ENCODE measurements around the gene CEP350.

The CEP350 gene

GRCh38 chr1:179937668-179938254 is 16.8 kb upstream of the CEP350 start:
- Histone ChIP-seq H2AFZ (ENCODE audit: low read depth) (no peak overlapping the region), H4K20me1 (ENCODE audit: insufficient read depth) (no peaks in the 10 kb centered on the region), H3K4me2 (no peak overlapping the region), H3K27me3 (ENCODE audit: insufficient read depth, low read depth) (no peaks in the 10 kb centered on the region), H3K4me3 (IDR thresholded peaks at IDR 0.05; ENCODE audit: insufficient read depth, low read depth, low read length) (no peak overlapping the region), H3K4me1 (ENCODE audit: low read depth, poor library complexity, severe bottlenecking) (no peaks in the 10 kb centered on the region), H3K36me3 (ENCODE audit: insufficient read depth) (no peaks in the 10 kb centered on the region), H3K27ac (no peak overlapping the region), H3K9ac (no peak overlapping the region), H3K79me2 (ENCODE audit: insufficient read depth, low read depth) (no peaks in the 10 kb centered on the region)
- TF ChIP-seq, protein P1, sequence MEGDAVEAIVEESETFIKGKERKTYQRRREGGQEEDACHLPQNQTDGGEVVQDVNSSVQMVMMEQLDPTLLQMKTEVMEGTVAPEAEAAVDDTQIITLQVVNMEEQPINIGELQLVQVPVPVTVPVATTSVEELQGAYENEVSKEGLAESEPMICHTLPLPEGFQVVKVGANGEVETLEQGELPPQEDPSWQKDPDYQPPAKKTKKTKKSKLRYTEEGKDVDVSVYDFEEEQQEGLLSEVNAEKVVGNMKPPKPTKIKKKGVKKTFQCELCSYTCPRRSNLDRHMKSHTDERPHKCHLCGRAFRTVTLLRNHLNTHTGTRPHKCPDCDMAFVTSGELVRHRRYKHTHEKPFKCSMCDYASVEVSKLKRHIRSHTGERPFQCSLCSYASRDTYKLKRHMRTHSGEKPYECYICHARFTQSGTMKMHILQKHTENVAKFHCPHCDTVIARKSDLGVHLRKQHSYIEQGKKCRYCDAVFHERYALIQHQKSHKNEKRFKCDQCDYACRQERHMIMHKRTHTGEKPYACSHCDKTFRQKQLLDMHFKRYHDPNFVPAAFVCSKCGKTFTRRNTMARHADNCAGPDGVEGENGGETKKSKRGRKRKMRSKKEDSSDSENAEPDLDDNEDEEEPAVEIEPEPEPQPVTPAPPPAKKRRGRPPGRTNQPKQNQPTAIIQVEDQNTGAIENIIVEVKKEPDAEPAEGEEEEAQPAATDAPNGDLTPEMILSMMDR (conservative IDR thresholded peaks at IDR 0.05; ENCODE audit: low read depth, low read length): no peak

- Histone ChIP-seq H3K27ac (no peak overlapping the region), H3K4me2 (no peak overlapping the region)
Observed at GRCh38 chr1:179938752-179939151, 15.9 kb upstream of the CEP350 start.

DNA sequence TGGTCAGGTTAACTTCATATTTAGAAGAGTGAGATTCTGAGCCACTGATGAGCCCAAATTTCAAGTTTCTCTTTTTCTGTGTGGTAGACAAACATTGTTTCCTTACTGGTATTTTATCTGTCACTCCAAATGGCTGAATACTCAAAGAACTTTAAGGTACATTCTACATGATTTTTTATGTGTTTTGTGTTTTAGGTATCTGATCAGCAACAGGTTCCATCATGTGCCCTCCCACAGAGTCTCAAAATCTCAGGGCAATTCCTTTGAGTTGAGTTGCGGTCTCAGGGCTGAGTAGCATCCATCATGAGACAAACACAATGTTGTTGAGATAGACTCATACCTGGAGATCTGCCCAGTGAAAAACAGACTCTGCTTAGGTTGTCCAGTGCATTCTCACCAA is 14.7 kb upstream of the CEP350 start:
- Histone ChIP-seq H4K20me1 (ENCODE audit: insufficient read depth) (no peaks in the 10 kb centered on the region), H3K27ac (no peak overlapping the region), H3K27me3 (ENCODE audit: insufficient read depth, low read depth) (no peaks in the 10 kb centered on the region), H3K36me3 (ENCODE audit: insufficient read depth) (no peaks in the 10 kb centered on the region), H3K4me2 (no peak overlapping the region), H3K4me3 (IDR thresholded peaks at IDR 0.05; ENCODE audit: insufficient read depth, low read depth, low read length) (no peak overlapping the region), H3K9ac (no peak overlapping the region), H2AFZ (ENCODE audit: low read depth) (no peak overlapping the region), H3K4me1 (ENCODE audit: low read depth, poor library complexity, severe bottlenecking) (no peaks in the 10 kb centered on the region), H3K79me2 (ENCODE audit: insufficient read depth, low read depth) (no peaks in the 10 kb centered on the region)
- TF ChIP-seq, protein P1 (conservative IDR thresholded peaks at IDR 0.05; ENCODE audit: low read depth, low read length): no peak

More at GRCh38 chr1:179938752-179939151, 15.9 kb upstream of the CEP350 start:
- Histone ChIP-seq H3K9ac (no peak overlapping the region), H3K79me2 (ENCODE audit: insufficient read depth, low read depth) (no peaks in the 10 kb centered on the region), H3K27me3 (ENCODE audit: insufficient read depth, low read depth) (no peaks in the 10 kb centered on the region), H3K36me3 (ENCODE audit: insufficient read depth) (no peaks in the 10 kb centered on the region), H4K20me1 (ENCODE audit: insufficient read depth) (no peaks in the 10 kb centered on the region), H2AFZ (ENCODE audit: low read depth) (no peak overlapping the region), H3K4me1 (ENCODE audit: low read depth, poor library complexity, severe bottlenecking) (no peaks in the 10 kb centered on the region), H3K4me3 (IDR thresholded peaks at IDR 0.05; ENCODE audit: insufficient read depth, low read depth, low read length) (no peak overlapping the region)
- TF ChIP-seq, protein P1 (conservative IDR thresholded peaks at IDR 0.05; ENCODE audit: low read depth, low read length): no peak

- H3K27ac ChIP-seq: no peak overlapping the region
- no peaks in the 10 kb centered on the region for H3K79me2 ChIP-seq (ENCODE audit: insufficient read depth, low read depth)
- H2AFZ ChIP-seq (ENCODE audit: low read depth): no peak overlapping the region
- H3K9ac ChIP-seq: no peak overlapping the region
- H3K4me2 ChIP-seq: no peak overlapping the region
- no peaks in the 10 kb centered on the region for H3K27me3 ChIP-seq (ENCODE audit: insufficient read depth, low read depth)
- no peaks in the 10 kb centered on the region for H3K36me3 ChIP-seq (ENCODE audit: insufficient read depth)
- H3K4me1 ChIP-seq (ENCODE audit: low read depth, poor library complexity, severe bottlenecking): no peaks in the 10 kb centered on the region
- H4K20me1 ChIP-seq (ENCODE audit: insufficient read depth): no peaks in the 10 kb centered on the region
- no peak overlapping the region for H3K4me3 ChIP-seq (IDR thresholded peaks at IDR 0.05; ENCODE audit: insufficient read depth, low read depth, low read length)
- TF ChIP-seq, protein P1 (conservative IDR thresholded peaks at IDR 0.05; ENCODE audit: low read depth, low read length): no peak
Observed at GRCh38 chr1:179941454-179941853, 13.2 kb upstream of the CEP350 start.

Measured in KMS-11 (cell line).